GM15510 (cell line): ENCODE measurements around the gene MPRIP.

Experiments used
- POLR2A ChIP-seq: IDR thresholded peaks from 3 replicates; pipeline ENCODE4 v1.6.1; 2011; ENCODE audit warnings: borderline replicate concordance; ENCODE audit not compliant: insufficient read length; ENCODE audit errors: extremely low read depth

The MPRIP gene

GRCh38 chr17:17105976-17106375 lies 63.7 kb downstream of the MPRIP start:
- no peak for TF ChIP-seq POLR2A

- no peak for TF ChIP-seq POLR2A
Measured at GRCh38 chr17:17106756-17107155, 64.5 kb downstream of the MPRIP start.

GRCh38 chr17:17107281-17107680 lies 65.0 kb downstream of the MPRIP start:
- TF ChIP-seq POLR2A: no peak

- no peak for TF ChIP-seq POLR2A
Measured at GRCh38 chr17:17107891-17108431, 65.7 kb downstream of the MPRIP start.

- TF ChIP-seq POLR2A: no peak
Measured at GRCh38 chr17:17108451-17109049, 66.3 kb downstream of the MPRIP start.

- no peak for TF ChIP-seq POLR2A
Measured at GRCh38 chr17:17109256-17109655, 67.0 kb downstream of the MPRIP start.

GRCh38 chr17:17109907-17110306 lies 67.7 kb downstream of the MPRIP start:
- no peak for TF ChIP-seq POLR2A

GRCh38 chr17:17110520-17110919 lies 68.3 kb downstream of the MPRIP start:
- TF ChIP-seq POLR2A: no peak

GRCh38 chr17:17111401-17112393 lies 69.4 kb downstream of the MPRIP start:
- no peak for TF ChIP-seq POLR2A

- no peak for TF ChIP-seq POLR2A
Measured at GRCh38 chr17:17112628-17113200, 70.5 kb downstream of the MPRIP start.

- no peak for TF ChIP-seq POLR2A
Measured at GRCh38 chr17:17114592-17115225, 72.5 kb downstream of the MPRIP start.

GRCh38 chr17:17115620-17116019 lies 73.4 kb downstream of the MPRIP start:
- TF ChIP-seq POLR2A: no peak

- no peak for TF ChIP-seq POLR2A
Measured at GRCh38 chr17:17116406-17116805, 74.1 kb downstream of the MPRIP start.

GRCh38 chr17:17117923-17118322 lies 75.7 kb downstream of the MPRIP start:
- TF ChIP-seq POLR2A: no peak

GRCh38 chr17:17118399-17118798 lies 76.1 kb downstream of the MPRIP start:
- TF ChIP-seq POLR2A: no peak
